Thymus (tissue), 11 donors: ENCODE measurements around the gene ADAMTS12. TPM values are rescaled to one million over a fixed set of nuclear protein-coding genes. Genes with fewer than 3 reads are reported as not detected.
"Not testable (repeated sequence)": the region's sequence is repeated elsewhere in the genome, so short reads cannot be mapped to it uniquely, and the experiment has no call there.

Experiments
- DNase-seq, 9 donors: peaks; one replicate each; pipeline ENCODE4 v3.0.0-alpha.2; 2013; ENCODE audit warnings: low spot score in 9 of 9, low read depth in 6 of 9, missing footprints in 1 of 9
- H3K27ac ChIP-seq, 2 donors: one replicate each; pipeline ENCODE4 v1.5.1; 2013; ENCODE audit warnings: control low read depth in 1 of 2, low read depth in 1 of 2, low read length in 1 of 2, mild to moderate bottlenecking in 1 of 2, moderate library complexity in 1 of 2
- H3K27me3 ChIP-seq, 2 donors: one replicate each; pipeline ENCODE4 v1.5.1; 2013; ENCODE audit warnings: low read length in 1 of 2; ENCODE audit not compliant: control insufficient read depth in 2 of 2, insufficient read depth in 1 of 2
- H3K36me3 ChIP-seq, 2 donors: one replicate each; pipeline ENCODE4 v1.5.1; 2013; ENCODE audit warnings: low read length in 1 of 2, mild to moderate bottlenecking in 1 of 2, moderate library complexity in 1 of 2; ENCODE audit not compliant: control insufficient read depth in 2 of 2, insufficient read depth in 2 of 2
- H3K4me1 ChIP-seq, 2 donors: one replicate each; pipeline ENCODE4 v1.5.1; 2013; ENCODE audit warnings: low read length in 2 of 2; ENCODE audit not compliant: control insufficient read depth in 2 of 2, insufficient read depth in 2 of 2
- H3K4me3 ChIP-seq, 2 donors: one replicate each; pipeline ENCODE4 v1.5.1; 2013; ENCODE audit warnings: low read length in 2 of 2, control low read depth in 1 of 2, mild to moderate bottlenecking in 1 of 2
- H3K9me3 ChIP-seq, 2 donors: one replicate each; pipeline ENCODE4 v1.5.1; 2013; ENCODE audit warnings: low read length in 1 of 2, mild to moderate bottlenecking in 1 of 2; ENCODE audit not compliant: control insufficient read depth in 2 of 2, insufficient read depth in 1 of 2
- WGBS: extraction: QIAGEN DNeasy Blood & Tissue Kit; methylation state at CpG from one replicate; pipeline ENCODE4 v1.1.7; 2013; 5-methylcytosine and 5-hydroxymethylcytosine counted together
- polyA plus RNA-seq: library from polyadenylated mRNA; stranded (reverse); fragments of 200-250 nt; gene quantifications from one replicate; pipeline ENCODE4 v1.2.3, GENCODE V29; 2013
- total RNA-seq: library from RNA; stranded (reverse); fragments of 120-200 nt; gene quantifications from one replicate; pipeline ENCODE4 v1.2.4, GENCODE V29; 2013
- donor health status: healthy.

Gene ADAMTS12
- total and polyA plus RNA-seq, 2 donors = 0.18 to 1.6 TPM

- no peak overlapping the region for H3K4me3 ChIP-seq
- WGBS = 95% methylated on average over 6 of the region's 6 CpGs
- H3K27me3 ChIP-seq = no peaks in the 10 kb centered on the region
- H3K27ac ChIP-seq = no peak overlapping the region
- no peaks in the 10 kb centered on the region for H3K9me3 ChIP-seq
- H3K36me3 ChIP-seq = no peaks in the 10 kb centered on the region
- DNase-seq = no peak
- no peaks in the 10 kb centered on the region for H3K4me1 ChIP-seq
These were observed 341.7 kb downstream of the ADAMTS12 start for GRCh38 chr5:33549982-33550567.

GRCh38 chr5:33539790-33540189 lies 352.0 kb downstream of the ADAMTS12 start:
- H3K4me3 ChIP-seq, H3K27me3 ChIP-seq, H3K27ac ChIP-seq, DNase-seq, H3K36me3 ChIP-seq, H3K4me1 ChIP-seq, H3K9me3 ChIP-seq: not testable (repeated sequence)
- WGBS = 83% methylated on average over 10 of the region's 10 CpGs

- Histone ChIP-seq H3K4me3 (no peak overlapping the region), H3K4me1 (no peaks in the 10 kb centered on the region), H3K9me3 (no peaks in the 10 kb centered on the region), H3K36me3 (no peaks in the 10 kb centered on the region), H3K27ac (no peak overlapping the region), H3K27me3 (no peaks in the 10 kb centered on the region)
- WGBS = 90% methylated on average over 1 of the region's 1 CpG
- no peak for DNase-seq
These were observed 352.6 kb downstream of the ADAMTS12 start for GRCh38 chr5:33539212-33539611.

- H3K36me3 ChIP-seq = no peaks in the 10 kb centered on the region
- H3K9me3 ChIP-seq = no peaks in the 10 kb centered on the region
- H3K27ac ChIP-seq = no peak overlapping the region
- 72% methylated on average over 2 of the region's 2 CpGs for WGBS
- no peaks in the 10 kb centered on the region for H3K27me3 ChIP-seq
- no peak for DNase-seq
- H3K4me1 ChIP-seq = no peaks in the 10 kb centered on the region
- no peak overlapping the region for H3K4me3 ChIP-seq
These were observed 353.6 kb downstream of the ADAMTS12 start for GRCh38 chr5:33538201-33538600.

GRCh38 chr5:33537240-33537639 lies 354.6 kb downstream of the ADAMTS12 start:
- H3K27me3 ChIP-seq = no peaks in the 10 kb centered on the region
- H3K27ac ChIP-seq = no peak overlapping the region
- 96% methylated on average over 1 of the region's 1 CpG for WGBS
- H3K4me3 ChIP-seq = no peak overlapping the region
- no peaks in the 10 kb centered on the region for H3K4me1 ChIP-seq
- no peaks in the 10 kb centered on the region for H3K36me3 ChIP-seq
- no peak for DNase-seq
- no peaks in the 10 kb centered on the region for H3K9me3 ChIP-seq

GRCh38 chr5:33536802-33537201 lies 355.0 kb downstream of the ADAMTS12 start:
- WGBS = 90% methylated on average over 1 of the region's 1 CpG
- Histone ChIP-seq H3K4me3 (no peak overlapping the region), H3K36me3 (no peaks in the 10 kb centered on the region), H3K27me3 (no peaks in the 10 kb centered on the region), H3K27ac (no peak overlapping the region), H3K9me3 (no peaks in the 10 kb centered on the region), H3K4me1 (no peaks in the 10 kb centered on the region)
- no peak for DNase-seq

- Histone ChIP-seq H3K27me3 (no peaks in the 10 kb centered on the region), H3K36me3 (no peaks in the 10 kb centered on the region), H3K4me3 (no peak overlapping the region), H3K4me1 (no peaks in the 10 kb centered on the region), H3K27ac (no peak overlapping the region), H3K9me3 (no peaks in the 10 kb centered on the region)
- DNase-seq = no peak
- 86% methylated on average over 4 of the region's 4 CpGs for WGBS
These were observed 360.0 kb downstream of the ADAMTS12 start for GRCh38 chr5:33531824-33532223.

- DNase-seq = no peak
- H3K27me3 ChIP-seq = no peaks in the 10 kb centered on the region
- WGBS = 95% methylated on average over 3 of the region's 3 CpGs
- H3K4me1 ChIP-seq = no peaks in the 10 kb centered on the region
- H3K4me3 ChIP-seq = no peak overlapping the region
- H3K9me3 ChIP-seq = no peaks in the 10 kb centered on the region
- no peak overlapping the region for H3K27ac ChIP-seq
- no peaks in the 10 kb centered on the region for H3K36me3 ChIP-seq
These were observed 360.8 kb downstream of the ADAMTS12 start for GRCh38 chr5:33531037-33531298.

GRCh38 chr5:33530183-33531036 lies 361.4 kb downstream of the ADAMTS12 start:
- H3K27ac ChIP-seq = no peak overlapping the region
- DNase-seq = no peak
- H3K27me3 ChIP-seq = no peaks in the 10 kb centered on the region
- WGBS = 87% methylated on average over 10 of the region's 10 CpGs
- no peaks in the 10 kb centered on the region for H3K4me1 ChIP-seq
- H3K36me3 ChIP-seq = no peaks in the 10 kb centered on the region
- H3K9me3 ChIP-seq = no peaks in the 10 kb centered on the region
- H3K4me3 ChIP-seq = no peak overlapping the region
